Suprapubic skin (tissue), 4 donors: ENCODE data around the gene GPANK1.

Experiments
- CTCF ChIP-seq, 2 donors: fragments of 200-600 bp in 1 of 2; fragments of 450-650 bp in 1 of 2; sonication (generic) in 1 of 2; IDR thresholded peaks; one replicate each; pipeline ENCODE4 v1.5.1; 2016 to 2019; ENCODE audit warnings: antibody characterized with exemption in 2 of 2, mild to moderate bottlenecking in 1 of 2, moderate library complexity in 1 of 2
- EP300 ChIP-seq: sonication (generic); formaldehyde crosslinking; IDR thresholded peaks from one replicate; pipeline ENCODE4 v1.6.1; 2017; ENCODE audit warnings: antibody characterized with exemption
- POLR2A ChIP-seq, 2 donors: fragments of 450-650 bp; IDR thresholded peaks; one replicate each; pipeline ENCODE4 v1.6.1; 2017; ENCODE audit warnings: antibody characterized with exemption in 2 of 2, mild to moderate bottlenecking in 2 of 2, moderate library complexity in 2 of 2
- POLR2AphosphoS5 ChIP-seq, 3 donors: sonication (generic); formaldehyde crosslinking; IDR thresholded peaks; one replicate each; pipeline ENCODE4 v1.6.1; 2017; ENCODE audit warnings: antibody characterized with exemption in 3 of 3

DNA sequence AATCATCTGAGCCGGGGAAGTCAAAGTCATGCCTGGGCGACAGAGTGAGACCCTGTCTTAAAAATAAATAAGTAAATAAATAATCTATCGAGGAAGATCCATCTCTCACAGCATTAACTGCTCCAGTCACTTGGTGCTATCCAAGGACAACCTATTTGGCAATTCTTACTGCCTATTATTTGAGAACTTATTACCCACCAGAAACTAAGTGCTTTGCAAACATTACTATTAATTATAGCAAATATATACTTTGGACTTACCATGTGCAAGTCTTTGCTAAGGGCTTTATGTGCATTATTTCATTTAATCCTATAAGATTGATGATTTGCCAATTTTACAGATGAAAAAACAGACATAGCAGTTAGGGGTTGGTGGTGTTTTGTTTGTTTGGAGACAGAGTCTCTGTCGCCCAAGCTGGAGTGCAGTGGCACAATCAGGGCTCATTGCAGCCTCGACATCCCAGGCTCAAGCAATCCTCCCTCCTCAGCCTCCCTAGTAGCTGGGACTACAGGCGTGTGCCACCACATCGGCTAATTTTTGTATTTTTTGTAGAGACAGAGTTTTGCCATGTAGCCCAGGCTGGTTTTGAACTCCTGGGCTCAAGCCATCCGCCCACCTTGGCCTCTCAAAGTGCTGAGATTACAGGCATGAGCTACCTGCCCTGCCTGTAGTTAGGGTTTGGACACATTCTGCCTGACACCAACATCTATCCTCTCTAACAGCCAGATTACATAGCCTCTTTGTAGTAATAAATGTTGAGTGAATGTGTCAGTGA is 10.0 kb downstream of the GPANK1 start:
- TF ChIP-seq EP300 (no peak), CTCF (IDR thresholded peaks at IDR 0.05) (no peak), POLR2A (IDR thresholded peaks at IDR 0.05) (no peak), POLR2AphosphoS5 (IDR thresholded peaks at IDR 0.05) (no peak)
